Motor neuron (in vitro differentiated cells): ENCODE data around the gene NEK10. TPM values are rescaled to one million over a fixed set of nuclear protein-coding genes. Genes with fewer than 3 reads are reported as not detected.

ENCODE experiments used
- ATAC-seq, 8 experiments: fragments of 200-7000 bp; cut with Tn5 transposase; replicated peaks in 6 of 8; 2 replicates each; pipeline ENCODE4 v1.8.0; 2021; ENCODE audit warnings: mild to moderate bottlenecking in 8 of 8, moderate library complexity in 8 of 8
- H3K27ac ChIP-seq, 2 donors: fragments of 250-450 bp; sonication (Bioruptor Pico); 2 replicates each; pipeline ENCODE4 v1.9.0; 2021; ENCODE audit warnings: antibody characterized with exemption in 2 of 2, mild to moderate bottlenecking in 2 of 2, moderate library complexity in 1 of 2
- H3K4me1 ChIP-seq, 2 donors: fragments of 250-450 bp; sonication (Bioruptor Pico); replicated peaks in 1 of 2; 2 replicates each; pipeline ENCODE4 v1.6.1; 2021; ENCODE audit warnings: antibody characterized with exemption in 2 of 2, mild to moderate bottlenecking in 2 of 2, moderate library complexity in 1 of 2
- H3K4me3 ChIP-seq, 5 donors: fragments of 250-450 bp; sonication (Bioruptor Pico); 2 replicates each; pipeline ENCODE4 v1.9.0; 2021; ENCODE audit warnings: antibody characterized with exemption in 5 of 5, mild to moderate bottlenecking in 5 of 5, moderate library complexity in 4 of 5
- WGBS, 10 experiments: fragments of 450-650 bp; shearing (Covaris generic); methylation state at CpG; one replicate each; pipeline ENCODE4 v1.0.0; 2022; 5-methylcytosine and 5-hydroxymethylcytosine counted together
- in situ Hi-C, 9 experiments: fragments of 400-800 bp; cut with MboI; loops; one replicate each; pipeline ENCODE4 v1.15.0; 2021; ENCODE audit warnings: low sequenced_read_pairs in 9 of 9, low pct_unique_long_range_greater_than_20kb in 2 of 9; ENCODE audit not compliant: unreplicated experiment in 9 of 9
- total RNA-seq, 8 experiments: library from RNA; unstranded; fragments of 300-600 nt; gene quantifications; 2 replicates each; pipeline versions ENCODE4 v1.2.3 to v1.2.4, GENCODE V29; 2022

NEK10 gene
- total RNA-seq, 8 experiments from 2014 or later, result 1.5 to 18.8 (median 5.1) TPM

DNA sequence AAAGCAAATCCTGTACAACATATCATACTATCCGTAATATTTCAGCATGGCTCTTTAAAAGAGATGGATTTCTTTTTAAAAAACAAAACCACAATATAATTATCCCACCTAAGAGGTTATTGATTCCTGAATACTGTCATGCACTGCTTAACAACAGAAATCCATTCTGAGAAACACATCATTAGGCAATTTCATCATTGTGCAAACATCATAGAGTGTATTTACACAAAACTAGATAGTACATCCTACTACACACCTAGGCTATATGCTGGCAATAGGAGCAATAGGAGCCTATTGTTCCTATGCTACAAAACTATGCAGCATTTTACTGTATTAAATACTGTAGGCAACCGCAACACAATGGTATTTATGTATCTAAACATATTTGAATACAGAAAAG lies 242.0 kb downstream of the NEK10 start:
- Histone ChIP-seq H3K27ac (no peak overlapping the region), H3K4me1 (no peaks in the 10 kb centered on the region), H3K4me3 (no peak overlapping the region)
- peak in 4 of 8 experiments; percentile 28 to 54 (median 42) for ATAC-seq
- in situ Hi-C loops, result no loop called here
- 17 to 100% (median 78%) methylated on average over 1 to 2 of the region's 2 CpGs; no CpG with 5 or more reads in 1 of the 10 experiments for WGBS, 10 experiments

DNA sequence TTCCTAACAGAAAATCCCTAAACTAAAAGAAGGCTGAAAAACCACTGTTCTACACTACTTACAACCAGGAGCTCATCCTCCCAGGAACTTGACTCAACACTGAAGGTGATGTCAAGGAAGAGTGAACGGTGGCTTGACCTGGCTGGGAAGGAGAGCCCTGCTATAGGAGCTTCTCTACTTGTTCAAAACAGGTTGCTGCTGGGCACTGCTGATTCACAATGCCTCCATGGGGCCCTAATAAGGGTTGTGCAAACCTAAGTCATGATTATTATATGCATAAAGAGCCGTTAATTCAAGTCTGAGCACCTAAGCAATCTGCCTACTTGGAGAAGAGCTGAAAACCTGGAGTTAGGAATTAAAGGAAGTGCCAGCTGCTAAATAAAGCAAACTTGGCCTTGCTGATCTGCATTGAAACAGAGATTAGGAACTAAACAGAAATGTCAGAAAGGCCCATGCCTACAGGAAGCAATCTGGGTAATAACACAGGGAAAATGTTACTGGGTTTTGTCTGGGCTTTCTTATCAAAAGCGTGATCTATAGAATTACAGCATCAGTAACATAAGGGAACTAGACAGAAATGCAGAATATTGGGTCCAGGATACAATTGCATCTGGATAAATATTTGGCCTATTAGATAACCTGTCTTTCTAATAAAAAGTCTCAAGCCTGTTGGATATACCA lies 243.2 kb downstream of the NEK10 start:
- no peak overlapping the region for H3K27ac ChIP-seq
- in situ Hi-C loops, result no loop called here
- no peaks in the 10 kb centered on the region for H3K4me1 ChIP-seq
- no peak overlapping the region for H3K4me3 ChIP-seq
- whole genome bisulfite sequencing, 10 experiments, result 58 to 94% (median 62%) methylated on average over 1 to 3 of the region's 3 CpGs; no CpG with 5 or more reads in 2 of the 10 experiments
- ATAC-seq, result no peak

GRCh38 chr3:27119639-27120038 lies 249.5 kb downstream of the NEK10 start:
- Histone ChIP-seq H3K4me1 (no peaks in the 10 kb centered on the region), H3K27ac (no peak overlapping the region), H3K4me3 (no peak overlapping the region)
- ATAC-seq, result no peak
- in situ Hi-C loops, result no loop called here
- 13 to 100% (median 90%) methylated on average over 1 to 3 of the region's 3 CpGs for WGBS, 10 experiments

GRCh38 chr3:27115352-27115751 lies 253.8 kb downstream of the NEK10 start:
- in situ Hi-C loops, result no loop called here
- H3K27ac ChIP-seq, result no peak overlapping the region
- no peaks in the 10 kb centered on the region for H3K4me1 ChIP-seq
- WGBS, 10 experiments, result 20 to 100% (median 75%) methylated on average over 1 of the region's 1 CpG; no CpG with 5 or more reads in 2 of the 10 experiments
- H3K4me3 ChIP-seq, result no peak overlapping the region
- ATAC-seq, result no peak

DNA sequence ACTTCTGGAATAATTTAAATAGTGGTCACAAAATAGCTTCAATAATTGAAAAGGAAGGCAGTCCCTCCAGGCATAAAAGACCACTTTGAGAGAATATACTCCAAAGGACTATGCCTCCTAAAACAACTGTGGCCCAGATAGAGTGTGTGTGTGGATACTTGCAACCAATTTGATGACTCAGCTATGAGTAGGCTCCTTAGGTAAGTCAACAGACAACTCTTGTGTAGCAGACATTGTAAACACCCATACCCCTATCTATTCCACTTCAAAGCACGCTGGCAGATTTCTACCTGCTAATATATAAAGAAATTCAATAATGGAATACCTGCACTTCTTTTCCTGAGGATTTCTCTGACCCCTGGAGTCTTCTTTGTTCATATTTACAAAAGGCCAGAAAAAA lies 254.5 kb downstream of the NEK10 start:
- in situ Hi-C loops, result no loop called here
- no peak for ATAC-seq
- WGBS, 10 experiments, result 0 to 100% (median 75%) methylated on average over 1 of the region's 1 CpG; no CpG with 5 or more reads in 4 of the 10 experiments
- H3K27ac ChIP-seq, result no peak overlapping the region
- H3K4me1 ChIP-seq, result no peaks in the 10 kb centered on the region
- H3K4me3 ChIP-seq, result no peak overlapping the region

GRCh38 chr3:27114129-27114528 lies 255.1 kb downstream of the NEK10 start:
- Histone ChIP-seq H3K4me1 (no peaks in the 10 kb centered on the region), H3K27ac (no peak overlapping the region), H3K4me3 (no peak overlapping the region)
- in situ Hi-C loops, result no loop called here
- WGBS, 10 experiments, result 0 to 100% (median 40%) methylated on average over 1 of the region's 2 CpGs; no CpG with 5 or more reads in 1 of the 10 experiments
- peak in 2 of 8 experiments; percentile 58 to 76 for ATAC-seq

DNA sequence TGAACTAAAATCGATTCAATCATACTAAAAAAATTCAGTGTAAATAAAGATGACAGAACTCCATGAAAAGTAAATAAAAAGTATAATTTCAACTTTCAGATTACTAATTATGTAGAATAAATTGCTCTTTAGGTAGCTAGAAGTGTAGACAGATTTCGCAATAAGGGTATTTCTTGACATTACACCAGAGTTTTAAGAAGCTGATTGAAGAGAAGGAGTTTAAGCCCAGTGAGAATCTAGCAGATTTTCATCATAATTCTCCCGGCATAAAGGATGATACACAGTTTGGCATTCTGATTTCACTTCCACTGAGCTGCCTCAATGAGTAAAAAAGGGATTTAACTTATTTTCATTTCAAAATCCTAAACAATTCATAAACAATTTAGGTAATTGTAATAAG lies 259.2 kb downstream of the NEK10 start:
- H3K27ac ChIP-seq, result no peak overlapping the region
- no peak overlapping the region for H3K4me3 ChIP-seq
- ATAC-seq, result no peak
- in situ Hi-C loops, result no loop called here
- no peaks in the 10 kb centered on the region for H3K4me1 ChIP-seq
- 51 to 100% (median 92%) methylated on average over 1 to 3 of the region's 3 CpGs for WGBS, 10 experiments

GRCh38 chr3:27108322-27108721 lies 260.9 kb downstream of the NEK10 start:
- in situ Hi-C loops, result no loop called here
- Histone ChIP-seq H3K4me3 (no peak overlapping the region), H3K27ac (no peak overlapping the region), H3K4me1 (no peaks in the 10 kb centered on the region)
- ATAC-seq, result no peak
- 3 to 100% (median 60%) methylated on average over 1 to 4 of the region's 4 CpGs for WGBS, 10 experiments

DNA sequence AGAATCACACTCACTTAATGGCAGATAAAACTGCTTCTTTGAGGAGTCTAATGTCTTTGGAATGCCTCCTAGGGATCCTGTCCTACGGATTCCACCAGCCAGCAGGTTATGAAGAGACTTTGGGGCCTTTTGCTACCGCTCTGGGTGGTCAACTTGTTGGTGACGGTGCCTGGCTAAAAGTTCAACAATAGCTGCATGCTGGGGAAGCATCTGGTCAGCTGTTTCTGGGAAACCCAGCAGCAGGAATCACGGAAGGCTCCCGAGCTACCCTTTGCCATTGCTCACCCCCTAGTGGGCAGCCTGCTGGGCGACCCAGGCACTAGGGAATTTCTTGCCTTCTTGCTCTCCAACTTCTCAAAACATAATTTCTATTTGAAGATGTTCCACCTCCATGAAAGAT lies 263.3 kb downstream of the NEK10 start:
- no peak for ATAC-seq
- Histone ChIP-seq H3K27ac (no peak overlapping the region), H3K4me3 (no peak overlapping the region), H3K4me1 (no peaks in the 10 kb centered on the region)
- in situ Hi-C loops, result no loop called here
- 0 to 78% (median 47%) methylated on average over 1 to 6 of the region's 6 CpGs; no CpG with 5 or more reads in 3 of the 10 experiments for WGBS, 10 experiments

GRCh38 chr3:27097182-27097581 lies 272.0 kb downstream of the NEK10 start:
- WGBS, 10 experiments, result 0 to 71% (median 29%) methylated on average over 1 of the region's 1 CpG; no CpG with 5 or more reads in 6 of the 10 experiments
- ATAC-seq, result peak in 2 of 8 experiments; percentile 39 to 56
- H3K4me3 ChIP-seq, result no peak overlapping the region
- in situ Hi-C loops, result no loop called here
- H3K4me1 ChIP-seq, result no peaks in the 10 kb centered on the region
- no peak overlapping the region for H3K27ac ChIP-seq

DNA sequence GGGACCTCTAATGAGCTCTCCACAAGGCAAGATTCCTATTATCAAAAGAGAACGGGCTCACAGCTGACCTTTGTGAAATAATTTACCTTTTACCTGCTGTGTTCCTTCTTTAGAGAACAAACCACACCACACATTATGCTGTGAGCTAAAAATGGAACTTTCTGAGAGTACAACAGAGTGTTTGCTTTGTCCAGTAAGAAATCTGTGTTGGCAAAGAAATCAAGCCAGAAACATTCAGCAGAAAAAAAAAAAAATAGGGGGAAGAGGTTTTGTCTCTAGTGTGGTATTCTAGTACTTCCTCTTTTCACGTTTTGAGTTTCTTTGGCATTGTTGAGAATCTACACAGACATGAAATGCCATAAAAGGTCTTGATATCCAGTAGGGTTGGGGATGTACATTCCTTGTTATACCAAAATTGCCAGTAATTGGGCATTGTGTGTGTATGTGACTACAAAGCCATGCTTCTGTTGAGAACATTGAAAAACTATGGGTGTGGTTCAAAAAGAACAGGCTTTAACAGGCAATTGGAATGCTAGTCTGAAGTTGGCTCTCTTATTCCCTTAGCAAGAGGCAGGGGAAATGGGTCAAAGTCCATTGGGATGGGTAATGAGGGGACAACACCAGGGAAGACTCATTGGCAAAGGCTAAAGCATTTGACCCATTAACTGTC lies 273.5 kb downstream of the NEK10 start:
- 0 to 100% (median 64%) methylated on average over 1 to 2 of the region's 2 CpGs for WGBS, 10 experiments

DNA sequence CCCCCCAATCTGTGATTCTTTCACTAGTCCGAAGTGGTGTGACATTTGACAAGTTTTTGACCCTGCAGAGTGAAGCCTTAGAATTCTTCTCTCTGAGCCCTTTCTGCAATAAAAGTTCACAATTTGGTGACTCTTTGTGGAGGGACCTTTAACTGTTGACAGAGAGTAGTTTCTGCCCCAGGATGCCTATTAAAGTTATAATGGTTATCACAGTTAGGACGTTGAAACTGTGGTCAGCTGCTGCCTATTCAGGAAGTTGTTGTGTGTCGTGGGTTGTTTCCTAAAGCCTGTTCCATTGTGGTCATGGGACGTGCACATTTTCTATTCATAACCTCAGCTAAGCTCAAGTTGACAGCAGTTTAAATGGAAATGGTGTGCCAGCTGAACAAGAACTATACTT lies 274.5 kb downstream of the NEK10 start:
- Histone ChIP-seq H3K27ac (no peak overlapping the region), H3K4me1 (no peaks in the 10 kb centered on the region), H3K4me3 (no peak overlapping the region)
- no peak for ATAC-seq
- WGBS, 10 experiments, result 10 to 100% (median 53%) methylated on average over 1 to 4 of the region's 4 CpGs
- in situ Hi-C loops, result no loop called here

More for the DNA sequence above, 273.5 kb downstream of the NEK10 start:
- in situ Hi-C loops, result no loop called here
- no peak overlapping the region for H3K27ac ChIP-seq
- H3K4me1 ChIP-seq, result no peaks in the 10 kb centered on the region
- no peak overlapping the region for H3K4me3 ChIP-seq
- ATAC-seq, result peak in 2 of 8 experiments; percentile 67 to 75

- no peak for ATAC-seq
- in situ Hi-C loops, result no loop called here
- Histone ChIP-seq H3K27ac (no peak overlapping the region), H3K4me3 (no peak overlapping the region), H3K4me1 (no peaks in the 10 kb centered on the region)
- WGBS, 10 experiments, result 0 to 88% (median 19%) methylated on average over 1 to 2 of the region's 2 CpGs; no CpG with 5 or more reads in 1 of the 10 experiments
Observed at GRCh38 chr3:27093771-27094170, 275.4 kb downstream of the NEK10 start.
